ENCODE data around the gene ZSCAN30. TPM values are rescaled to one million over a fixed set of nuclear protein-coding genes. Genes with fewer than 3 reads are reported as not detected.

Gene ZSCAN30
- total RNA-seq, 1 experiment from 2014 or later = 12.1 TPM

DNA sequence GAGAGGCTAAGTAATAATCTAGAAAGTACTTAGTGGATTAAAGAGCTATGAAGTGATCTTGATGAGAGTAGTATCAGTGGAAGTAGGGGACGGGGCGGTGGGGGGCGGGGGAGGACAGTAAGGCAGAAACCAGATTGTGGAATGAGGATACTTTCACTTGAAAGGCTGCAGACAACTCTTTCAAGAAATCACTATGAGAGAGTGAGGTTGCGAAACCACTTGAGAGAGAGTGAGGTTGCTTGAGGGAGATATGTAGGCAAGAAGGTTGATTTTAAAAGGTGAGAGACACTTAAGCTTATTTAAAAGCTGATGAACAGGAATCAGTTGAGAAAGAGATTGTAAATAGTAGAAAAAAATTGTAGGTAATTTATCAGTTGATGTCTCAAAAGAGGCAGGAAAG, 45.4 kb downstream of the ZSCAN30 start:
- no peak for DNase-seq (ENCODE audit: low read depth, low spot score)
- in situ Hi-C loops (cut with HindIII; ENCODE audit: low pct_unique_long_range_greater_than_20kb, low sequenced_read_pairs) (no loop called here), intact Hi-C loops (cut with micrococcal nuclease; ENCODE audit: unreplicated experiment) (loop anchor here (10.0 kb wide), 1 partner anchor 60 kb away; no protein-coding TSS in a partner anchor)
- no peak for TF ChIP-seq CTCF (IDR thresholded peaks at IDR 0.05)
- TF ChIP-seq POLR2AphosphoS5 (IDR thresholded peaks at IDR 0.05; ENCODE audit: low read depth, low read length) = no peak
- no peak for TF ChIP-seq TCF7L2 (IDR thresholded peaks at IDR 0.05; ENCODE audit: low read depth, low read length)
- TF ChIP-seq REST (IDR thresholded peaks at IDR 0.05; ENCODE audit: insufficient read depth in 1 of 2, low read depth in 2 of 2, low read length in 1 of 2) = no peak
- no peak for TF ChIP-seq SIN3A (IDR thresholded peaks at IDR 0.05; ENCODE audit: borderline replicate concordance, insufficient read depth, low read depth, low read length)
- POLR2A ChIA-PET = no interaction called here
- H3K4me1 ChIP-seq (ENCODE audit: control insufficient read depth, insufficient read depth, low read length) = peaks cover 3% of the 10 kb centered on the region; the same call in 1 of the 2 replicates
- no peaks in the 10 kb centered on the region for H3K27me3 ChIP-seq (ENCODE audit: control insufficient read depth, insufficient read depth, low read length)
- peaks cover 53% of the 10 kb centered on the region for H3K9me3 ChIP-seq (ENCODE audit: control insufficient read depth, insufficient read depth, low read depth, low read length)
- H3K36me3 ChIP-seq (ENCODE audit: control insufficient read depth, insufficient read depth, low read length) = peaks cover 7% of the 10 kb centered on the region; the same call in 1 of the 2 replicates
- BruUV-seq (replicated peaks) = no TSS peak
- no peak overlapping the region for H3K27ac ChIP-seq (ENCODE audit: low read length)
- ATAC-seq = no peak
- CTCF ChIA-PET = no interaction called here
- H3K4me3 ChIP-seq (ENCODE audit: low read depth in 2 of 2, low read length in 2 of 2) = no peak overlapping the region

DNA sequence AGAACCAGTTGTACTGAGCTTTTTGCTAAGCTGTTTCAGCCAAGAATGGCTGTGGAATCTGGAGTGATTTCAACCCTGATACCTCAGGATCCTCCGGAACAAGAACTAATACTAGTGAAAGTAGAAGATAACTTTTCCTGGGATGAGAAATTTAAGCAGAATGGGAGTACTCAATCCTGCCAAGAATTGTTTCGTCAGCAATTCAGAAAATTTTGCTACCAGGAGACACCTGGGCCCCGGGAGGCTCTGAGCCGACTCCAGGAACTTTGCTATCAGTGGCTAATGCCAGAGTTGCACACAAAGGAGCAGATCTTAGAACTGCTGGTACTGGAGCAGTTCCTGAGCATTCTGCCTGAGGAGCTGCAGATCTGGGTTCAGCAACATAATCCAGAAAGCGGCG, 47.6 kb downstream of the ZSCAN30 start:
- H3K36me3 ChIP-seq (ENCODE audit: control insufficient read depth, insufficient read depth, low read length) = peaks cover 7% of the 10 kb centered on the region; the same call in 1 of the 2 replicates
- TF ChIP-seq TCF7L2 (IDR thresholded peaks at IDR 0.05; ENCODE audit: low read depth, low read length) = no peak
- TF ChIP-seq POLR2AphosphoS5 (IDR thresholded peaks at IDR 0.05; ENCODE audit: low read depth, low read length) = no peak
- TF ChIP-seq SIN3A (IDR thresholded peaks at IDR 0.05; ENCODE audit: borderline replicate concordance, insufficient read depth, low read depth, low read length) = no peak
- TF ChIP-seq REST (IDR thresholded peaks at IDR 0.05; ENCODE audit: insufficient read depth in 1 of 2, low read depth in 2 of 2, low read length in 1 of 2) = no peak
- TF ChIP-seq CTCF (IDR thresholded peaks at IDR 0.05) = no peak
- DNase-seq (ENCODE audit: low read depth, low spot score) (no peak), ATAC-seq (no peak)
- H3K9me3 ChIP-seq (ENCODE audit: control insufficient read depth, insufficient read depth, low read depth, low read length) = peaks cover 53% of the 10 kb centered on the region
- POLR2A ChIA-PET = no interaction called here
- H3K27me3 ChIP-seq (ENCODE audit: control insufficient read depth, insufficient read depth, low read length) = no peaks in the 10 kb centered on the region
- H3K27ac ChIP-seq (ENCODE audit: low read length) = no peak overlapping the region
- H3K4me3 ChIP-seq (ENCODE audit: low read depth in 2 of 2, low read length in 2 of 2) = no peak overlapping the region
- intact Hi-C loops (cut with micrococcal nuclease; ENCODE audit: unreplicated experiment) (loop anchor here (10.0 kb wide), 1 partner anchor 62 kb away; no protein-coding TSS in a partner anchor), in situ Hi-C loops (cut with HindIII; ENCODE audit: low pct_unique_long_range_greater_than_20kb, low sequenced_read_pairs) (no loop called here)
- peaks cover 3% of the 10 kb centered on the region; the same call in 1 of the 2 replicates for H3K4me1 ChIP-seq (ENCODE audit: control insufficient read depth, insufficient read depth, low read length)
- CTCF ChIA-PET = no interaction called here
- BruUV-seq (replicated peaks) = no TSS peak

Data from Panc1 (cell line).